GM21367 (cell line): ENCODE data around the gene SUDS3.
A peak's percentile ranks its signal among the peaks of the same experiment; 100 is the strongest.
"Not testable (repeated sequence)": the region's sequence is repeated elsewhere in the genome, so short reads cannot be mapped to it uniquely, and the experiment has no call there.

ENCODE experiments used
- ATAC-seq: cut with Tn5 transposase; IDR thresholded peaks from one replicate; pipeline ENCODE4 v1.9.1; 2021; ENCODE audit not compliant: unreplicated experiment

The SUDS3 gene, protein sequence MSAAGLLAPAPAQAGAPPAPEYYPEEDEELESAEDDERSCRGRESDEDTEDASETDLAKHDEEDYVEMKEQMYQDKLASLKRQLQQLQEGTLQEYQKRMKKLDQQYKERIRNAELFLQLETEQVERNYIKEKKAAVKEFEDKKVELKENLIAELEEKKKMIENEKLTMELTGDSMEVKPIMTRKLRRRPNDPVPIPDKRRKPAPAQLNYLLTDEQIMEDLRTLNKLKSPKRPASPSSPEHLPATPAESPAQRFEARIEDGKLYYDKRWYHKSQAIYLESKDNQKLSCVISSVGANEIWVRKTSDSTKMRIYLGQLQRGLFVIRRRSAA

DNA sequence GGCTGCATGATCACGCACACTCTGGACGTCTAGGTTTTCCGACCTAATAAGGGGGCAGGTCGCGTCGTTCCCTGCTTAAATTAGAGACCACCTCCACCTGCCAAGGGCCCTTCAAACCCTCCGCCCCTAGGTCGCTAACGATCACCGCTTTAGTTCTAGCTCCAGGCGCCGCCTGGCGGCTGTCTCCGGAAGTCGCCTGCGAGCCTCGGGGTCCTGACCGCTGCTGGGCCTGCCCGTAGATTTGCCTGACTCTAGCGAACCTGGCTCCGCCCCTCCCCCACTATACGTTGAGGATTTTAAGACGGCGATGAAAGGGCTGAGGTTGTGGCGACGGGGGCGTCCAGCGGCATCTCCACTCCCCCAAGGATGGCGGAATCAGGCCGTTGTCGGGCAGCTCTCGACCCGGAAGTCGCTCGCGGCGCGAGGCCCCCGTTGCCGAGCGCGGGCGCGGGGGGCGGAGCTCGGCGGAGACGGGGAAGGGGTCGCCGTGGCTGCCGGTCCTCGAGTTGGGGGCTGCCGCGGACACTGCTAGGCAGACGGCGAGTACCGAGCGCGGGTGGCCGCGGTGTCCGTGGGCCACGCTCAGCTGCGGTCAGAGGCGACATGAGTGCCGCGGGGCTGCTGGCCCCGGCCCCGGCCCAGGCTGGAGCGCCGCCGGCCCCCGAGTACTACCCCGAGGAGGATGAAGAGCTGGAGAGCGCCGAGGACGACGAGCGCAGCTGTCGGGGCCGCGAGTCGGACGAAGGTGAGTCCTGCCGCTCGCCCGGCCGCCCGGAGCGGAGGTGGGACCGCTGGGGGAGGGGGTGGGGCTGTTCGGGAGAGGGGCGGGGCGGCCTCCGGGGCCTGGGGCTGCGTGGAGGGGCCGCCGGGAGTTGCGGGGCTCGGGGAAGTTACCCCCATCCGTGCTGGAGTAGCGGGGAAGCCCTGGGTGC lies at the start of gene SUDS3:
TSS of gene SUDS3 (plus strand) at position 467 of the 932 bp plus-strand sequence. CDS start at position 604, 137 bp downstream.
- peak; percentile 19 for ATAC-seq

DNA sequence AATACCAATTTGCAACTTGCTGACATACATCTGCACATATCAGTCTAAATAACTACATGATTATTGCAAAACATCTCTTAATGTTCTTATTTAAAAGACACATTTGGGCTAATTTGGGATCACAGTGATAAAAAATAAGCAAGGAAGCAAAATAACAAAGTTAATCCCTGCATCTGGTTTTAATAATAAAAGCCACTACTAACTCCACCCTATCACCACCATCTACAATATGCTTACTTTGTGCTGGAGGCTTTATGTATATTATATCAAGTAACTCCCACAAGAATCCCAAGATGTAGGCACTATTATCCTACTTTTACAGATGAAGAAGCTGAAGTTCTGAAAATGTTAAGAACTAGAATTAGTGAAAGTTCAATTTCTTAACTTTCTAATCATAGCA lies 49.4 kb upstream of the SUDS3 start:
- ATAC-seq: no peak

DNA sequence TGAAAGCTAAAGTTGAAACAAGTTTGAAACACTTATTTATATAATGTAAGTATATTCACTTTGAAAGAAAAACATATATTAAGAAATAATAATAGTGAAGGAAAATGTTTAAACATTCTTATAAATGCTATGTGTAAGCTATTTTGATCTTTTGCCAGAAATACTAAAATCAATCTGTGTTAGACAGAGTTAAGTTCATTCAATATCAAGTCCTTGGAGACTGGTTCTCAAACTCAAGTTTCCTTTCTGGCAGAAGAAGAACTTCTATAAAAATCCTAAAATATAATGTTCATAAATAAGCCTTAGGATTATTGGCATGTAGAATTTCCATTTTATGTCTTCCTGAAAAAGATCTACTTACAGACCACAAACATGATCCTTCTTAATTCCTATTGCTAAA lies 49.0 kb upstream of the SUDS3 start:
- no peak for ATAC-seq

DNA sequence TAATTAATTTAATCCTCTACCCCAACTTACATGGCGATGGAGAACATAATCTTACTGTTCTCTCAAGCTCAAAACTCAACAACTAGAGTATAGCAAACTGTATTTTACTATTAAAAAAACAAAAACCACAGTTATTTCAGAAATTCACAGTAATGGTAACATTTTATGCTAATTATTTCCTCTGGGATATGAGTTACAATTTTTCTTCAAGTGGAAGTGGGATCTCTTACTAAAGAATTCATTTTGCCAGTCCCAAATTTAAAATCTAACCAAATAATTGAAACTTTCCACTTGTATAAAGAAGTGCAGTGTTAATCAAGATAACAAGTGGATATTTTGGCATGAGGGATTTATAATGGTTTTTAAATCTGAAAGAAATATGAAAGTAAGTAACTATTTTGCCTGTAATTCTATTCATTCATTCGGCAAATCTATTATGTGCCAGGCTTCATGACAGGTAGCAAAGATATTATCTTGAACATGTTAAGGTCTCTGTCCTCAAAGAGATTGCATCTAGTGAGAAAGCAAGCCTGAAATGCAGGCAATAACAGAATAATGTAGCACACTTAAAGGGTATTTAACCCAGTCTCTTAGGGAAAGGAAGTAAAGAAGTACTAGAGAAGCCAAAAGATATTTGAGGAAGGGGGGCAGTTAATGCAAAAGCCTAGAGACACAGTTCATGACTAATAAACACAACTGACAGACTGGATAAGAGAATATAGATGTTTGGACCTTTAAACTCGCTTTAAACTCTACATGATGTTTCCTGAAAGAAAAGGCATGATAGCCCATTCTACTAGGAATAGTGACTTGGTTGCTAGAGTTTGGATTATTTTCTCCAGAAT lies 47.6 kb upstream of the SUDS3 start:
- ATAC-seq: no peak

DNA sequence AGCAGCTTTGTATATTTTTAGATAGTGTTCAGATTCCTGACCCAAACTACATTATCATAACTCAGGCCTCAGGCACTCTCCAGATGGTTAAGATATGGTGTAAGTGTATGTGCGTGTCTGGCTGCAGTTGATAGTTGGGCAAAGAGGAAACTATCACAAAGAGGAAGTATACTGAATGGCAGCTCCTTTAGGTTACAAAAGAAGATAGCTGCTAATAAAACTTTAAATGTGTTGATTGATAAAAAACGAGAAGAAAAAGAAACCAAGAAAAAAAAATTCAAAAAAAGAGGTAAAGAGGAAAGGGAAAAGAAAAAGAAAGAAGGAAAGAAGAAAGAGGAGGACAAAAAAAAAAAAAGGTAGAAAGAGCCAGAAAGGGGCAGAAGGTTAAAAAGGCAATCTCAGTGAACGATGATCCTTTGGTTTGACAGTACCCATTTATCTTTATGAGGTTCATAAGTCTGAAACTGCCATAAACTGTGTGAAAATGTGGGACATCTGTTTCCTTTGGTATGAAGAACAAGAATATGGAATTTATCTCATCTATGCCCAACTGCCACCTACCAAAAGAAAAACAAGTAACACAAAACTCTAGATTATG lies 45.8 kb upstream of the SUDS3 start:
- ATAC-seq: peak; percentile 80

DNA sequence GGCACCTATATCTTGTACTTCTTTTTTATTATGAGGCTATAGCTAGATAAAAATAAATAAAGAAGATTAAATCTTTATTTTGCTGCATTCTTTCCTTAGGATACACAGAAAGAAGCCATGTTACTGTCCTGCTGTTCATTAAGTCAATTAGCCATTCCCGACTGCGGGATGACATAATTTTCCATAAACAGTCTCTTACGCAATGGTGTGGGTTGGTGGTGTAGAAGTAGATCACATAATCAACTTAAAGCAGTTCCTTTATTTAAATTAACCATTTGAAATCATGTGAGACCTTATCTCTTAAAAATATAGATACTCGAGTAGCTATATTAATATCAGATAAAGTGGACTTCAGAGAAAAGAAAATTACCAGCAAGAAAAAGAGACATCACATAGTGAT lies 43.8 kb upstream of the SUDS3 start:
- ATAC-seq: no peak

DNA sequence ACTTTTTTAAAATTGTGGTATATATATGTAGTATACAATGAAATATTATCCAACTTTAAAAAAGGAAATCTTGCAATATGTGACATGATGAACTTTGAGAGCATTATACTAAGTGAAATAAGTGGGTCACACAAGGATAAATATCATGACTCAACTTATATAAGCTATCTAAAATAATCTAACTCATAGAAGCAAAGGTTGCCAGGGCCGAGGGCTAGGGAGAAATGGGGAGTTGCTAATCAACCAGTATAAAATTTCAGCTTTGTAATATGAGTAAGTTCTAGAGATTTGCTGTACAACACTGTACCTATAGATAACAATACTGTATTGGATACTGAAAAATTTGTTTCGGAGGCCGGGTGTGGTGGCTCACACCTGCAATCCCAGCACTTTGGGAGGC lies 42.1 kb upstream of the SUDS3 start:
- no peak for ATAC-seq

DNA sequence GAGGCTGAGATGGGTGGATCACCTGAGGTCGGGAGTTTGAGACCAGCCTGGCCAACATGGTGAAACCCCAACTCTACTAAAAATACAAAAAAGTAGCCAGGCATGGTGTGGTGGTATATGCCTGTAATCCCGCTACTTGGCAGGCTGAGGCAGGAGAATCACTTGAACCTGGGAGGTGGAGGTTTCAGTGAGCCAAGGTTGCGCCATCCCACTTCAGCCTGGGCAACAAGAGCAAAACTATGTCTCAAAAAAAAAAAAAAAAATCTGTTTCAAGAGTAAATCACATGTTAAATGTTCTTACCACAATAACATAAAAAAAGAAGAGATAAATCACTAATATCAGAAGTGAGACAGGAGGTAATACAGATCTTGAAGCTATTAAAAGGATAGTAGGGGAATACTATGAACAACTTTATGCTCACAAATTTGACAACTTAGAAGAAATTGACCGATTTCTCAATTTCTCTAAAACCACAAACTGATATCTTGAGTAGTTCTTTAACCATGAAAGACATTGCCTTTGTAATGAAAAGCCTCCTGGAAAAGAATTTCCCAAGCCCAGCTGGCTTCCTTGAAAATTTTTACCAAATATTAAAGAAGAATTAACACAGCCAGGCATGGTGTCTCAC lies 41.3 kb upstream of the SUDS3 start:
- no peak for ATAC-seq

DNA sequence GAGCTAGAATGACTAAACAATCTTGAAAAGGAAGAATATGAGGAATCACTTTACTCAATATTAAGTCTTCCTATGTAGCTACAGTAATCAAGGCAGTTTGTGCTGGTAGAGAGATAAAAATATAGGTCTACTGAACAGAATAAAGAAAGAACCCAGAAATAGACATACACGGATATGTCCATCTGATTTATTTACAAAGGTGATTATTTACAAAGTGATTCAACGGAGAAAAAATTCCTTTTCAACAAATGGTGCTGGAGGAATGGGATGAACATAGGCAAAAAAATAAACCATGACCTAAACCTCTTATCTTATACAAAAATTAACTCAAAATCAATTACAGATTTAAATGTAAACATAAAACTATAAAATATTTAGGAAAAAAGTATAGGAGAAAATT lies 40.2 kb upstream of the SUDS3 start:
- no peak for ATAC-seq

DNA sequence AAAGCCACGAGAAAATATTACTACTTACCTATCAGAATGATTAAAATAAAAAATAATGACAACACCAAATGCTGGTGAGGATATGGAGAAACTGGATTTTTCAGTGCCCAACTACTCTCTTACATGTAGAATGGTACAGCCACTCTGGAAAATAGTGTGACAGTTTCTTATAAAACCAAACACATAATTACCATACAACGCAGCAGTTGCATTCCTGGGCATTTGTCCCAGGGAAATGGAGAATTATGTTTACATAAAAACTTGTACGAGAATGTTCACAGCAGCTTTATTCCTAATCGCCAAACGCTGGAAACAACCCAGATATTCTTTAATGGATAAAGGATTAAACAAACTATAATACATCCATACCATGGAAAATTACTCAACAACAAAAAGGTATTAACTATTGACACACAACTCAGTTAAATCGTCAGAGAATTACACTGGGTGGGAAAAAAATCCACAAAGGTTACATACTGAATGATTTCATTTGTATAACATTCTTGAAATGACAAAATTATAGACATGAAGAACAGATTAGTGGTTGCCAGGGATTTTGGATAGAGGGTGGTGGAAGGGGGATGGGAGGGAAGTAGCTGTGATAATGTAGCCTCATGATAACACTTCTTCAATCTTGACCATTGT lies 39.0 kb upstream of the SUDS3 start:
- no peak for ATAC-seq

DNA sequence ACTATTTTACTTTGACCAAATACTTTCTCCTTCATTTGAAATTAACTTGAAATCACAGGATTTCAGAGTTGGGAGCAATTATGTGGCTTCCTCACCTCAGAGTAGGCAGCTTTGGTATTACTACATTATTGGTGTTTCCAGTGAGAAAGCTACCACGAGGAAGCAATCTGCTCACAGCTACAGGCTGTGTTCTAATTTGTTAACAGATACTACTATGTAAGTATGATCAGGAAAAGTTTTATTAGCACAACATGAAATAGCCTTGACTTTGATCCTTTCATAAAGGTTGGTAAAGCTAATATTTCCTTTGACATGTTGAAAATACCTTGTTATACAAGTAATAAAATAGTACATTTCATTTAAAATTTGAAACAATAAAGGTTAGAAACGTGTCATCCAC lies 34.3 kb upstream of the SUDS3 start:
- ATAC-seq: no peak

DNA sequence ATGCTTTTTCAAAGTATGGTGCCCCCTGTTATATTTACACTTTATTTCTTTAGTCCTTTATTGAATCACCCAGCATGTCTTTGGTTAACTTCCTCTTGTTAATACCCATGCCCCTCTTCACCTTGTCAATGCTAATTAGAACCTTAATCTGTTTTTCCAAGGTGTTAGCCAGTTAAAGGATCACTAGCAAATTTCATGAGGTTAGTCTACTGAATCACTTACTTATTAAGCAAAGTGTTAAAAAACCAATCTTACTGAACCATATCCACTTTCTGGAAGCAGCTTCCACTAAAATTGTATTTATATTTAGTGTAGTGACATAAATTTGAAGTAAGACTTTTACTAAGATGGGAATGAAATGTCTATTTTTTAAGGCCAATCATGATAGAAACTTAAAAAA lies 31.5 kb upstream of the SUDS3 start:
- no peak for ATAC-seq

DNA sequence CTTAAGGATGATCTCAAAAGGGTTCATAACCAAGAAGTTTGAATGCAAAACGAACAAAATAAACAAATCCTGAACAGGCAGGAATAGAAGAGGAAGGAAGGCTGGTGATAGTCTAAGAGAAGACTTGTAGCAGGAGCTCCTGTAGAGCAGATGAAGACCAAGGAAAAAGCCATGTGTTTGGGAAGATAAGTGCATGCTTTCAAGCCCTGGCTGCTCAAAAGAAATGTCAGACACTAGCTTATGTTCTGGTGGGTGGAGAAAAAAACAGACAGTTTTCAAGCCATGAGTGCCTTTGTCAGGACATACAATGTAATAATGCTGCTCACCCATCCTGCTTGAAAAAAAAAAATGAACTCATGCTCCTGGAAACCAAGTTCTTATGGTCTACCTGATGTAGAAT lies 31.0 kb upstream of the SUDS3 start:
- no peak for ATAC-seq

DNA sequence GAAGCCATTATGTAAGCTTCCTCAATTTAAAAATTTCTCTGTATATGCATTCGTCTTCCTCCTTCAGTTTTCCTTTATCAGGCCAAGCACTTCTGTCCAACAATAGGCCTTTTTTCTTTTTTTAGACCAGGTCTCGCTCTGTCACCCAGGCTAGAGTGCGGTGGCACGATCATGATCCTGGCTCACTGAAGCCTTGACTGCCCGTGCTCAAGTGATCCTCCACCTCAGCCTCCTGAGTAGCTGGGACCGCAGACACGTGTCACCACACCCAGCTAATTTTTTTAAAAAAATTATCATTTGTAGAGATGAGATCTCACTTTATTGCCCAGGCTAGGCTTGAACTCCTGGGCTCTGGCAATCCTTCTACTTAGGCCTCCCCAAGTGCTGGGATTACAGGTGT lies 29.5 kb upstream of the SUDS3 start:
- peak; percentile 59 for ATAC-seq

DNA sequence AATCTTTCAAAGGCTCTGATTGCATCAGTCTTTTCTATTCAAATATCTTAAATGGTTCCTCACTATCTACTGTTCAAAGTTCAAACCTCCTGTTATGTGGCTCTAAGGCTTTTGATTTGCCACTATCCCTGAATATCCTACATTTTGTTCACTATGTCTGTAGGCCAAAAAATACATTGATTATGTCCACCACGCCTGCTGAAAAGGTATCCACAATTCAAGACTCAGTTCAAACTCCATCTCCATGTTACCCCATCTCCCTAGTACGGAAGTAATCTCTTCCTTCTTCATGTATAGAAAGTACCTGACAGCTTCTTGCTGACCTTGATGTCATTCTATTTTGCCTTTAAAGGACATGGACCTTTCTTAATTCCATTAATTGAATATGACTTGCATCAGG lies 28.4 kb upstream of the SUDS3 start:
- ATAC-seq: no peak

DNA sequence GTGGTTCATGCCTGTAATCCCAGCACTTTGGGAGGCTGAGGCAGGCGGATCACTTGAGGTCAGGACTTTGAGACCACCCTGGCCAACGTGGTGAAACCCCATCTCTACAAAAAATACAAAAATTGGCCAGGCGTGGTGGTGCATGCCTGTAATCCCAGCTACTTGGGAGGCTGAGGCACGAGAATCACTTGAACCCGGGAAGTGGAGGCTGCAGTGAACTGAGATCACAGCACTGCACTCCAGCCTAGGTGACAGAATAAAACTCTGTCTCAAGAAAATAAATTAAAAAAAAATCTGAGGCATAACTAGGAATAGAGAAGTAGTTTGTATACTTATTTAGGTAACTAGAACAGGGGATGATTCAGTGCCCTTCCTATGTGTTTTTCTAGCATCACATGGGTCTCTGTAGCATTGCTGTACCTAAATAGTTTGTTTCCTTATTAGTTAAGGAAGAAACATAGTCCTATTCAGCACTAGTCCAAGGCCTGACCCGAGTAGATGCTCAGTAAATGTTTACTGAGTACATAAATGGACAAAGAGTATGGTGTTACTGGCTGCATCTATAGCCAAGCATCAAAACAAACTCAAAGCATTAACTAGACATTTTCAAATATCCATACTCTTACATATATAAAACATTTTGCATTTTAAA lies 25.3 kb upstream of the SUDS3 start:
- ATAC-seq: no peak

DNA sequence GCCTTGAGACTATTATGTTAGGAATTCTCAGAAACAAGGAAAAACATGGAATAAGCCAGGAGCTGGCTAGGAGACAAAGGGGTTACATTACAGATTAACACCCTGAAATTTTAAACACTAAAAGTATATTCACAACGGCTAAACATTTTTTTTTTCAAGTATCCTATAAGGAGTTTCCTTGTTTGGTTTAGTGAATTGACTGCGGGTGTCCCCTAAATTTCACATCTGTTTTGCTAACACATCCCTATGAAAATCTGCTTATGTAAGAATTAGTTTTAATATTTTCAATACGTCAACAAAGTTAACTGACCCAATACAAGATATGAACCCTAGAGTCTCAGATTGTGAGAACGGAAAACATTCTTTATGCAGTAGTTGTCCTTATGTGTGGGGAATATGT lies 22.6 kb upstream of the SUDS3 start:
- ATAC-seq: no peak

DNA sequence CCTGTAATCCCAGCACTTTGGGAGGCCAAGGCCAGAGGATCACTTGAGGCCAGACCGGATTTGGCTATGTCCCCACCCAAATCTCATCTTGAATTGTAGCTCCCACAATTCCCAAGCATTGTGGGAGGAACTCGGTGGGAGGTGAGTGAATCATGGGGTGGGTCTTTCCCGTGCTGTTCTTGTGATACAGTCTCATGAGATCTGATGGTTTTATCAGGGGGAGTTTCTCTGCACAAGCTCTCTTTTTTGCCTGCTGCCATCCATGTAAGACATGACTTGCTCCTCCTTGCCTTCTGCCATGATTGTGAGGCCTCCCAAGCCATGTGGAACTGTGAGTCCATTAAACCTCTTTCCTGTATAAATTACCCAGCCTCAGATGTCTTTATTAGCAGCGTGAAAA lies 21.9 kb upstream of the SUDS3 start:
- ATAC-seq: not testable (repeated sequence)

DNA sequence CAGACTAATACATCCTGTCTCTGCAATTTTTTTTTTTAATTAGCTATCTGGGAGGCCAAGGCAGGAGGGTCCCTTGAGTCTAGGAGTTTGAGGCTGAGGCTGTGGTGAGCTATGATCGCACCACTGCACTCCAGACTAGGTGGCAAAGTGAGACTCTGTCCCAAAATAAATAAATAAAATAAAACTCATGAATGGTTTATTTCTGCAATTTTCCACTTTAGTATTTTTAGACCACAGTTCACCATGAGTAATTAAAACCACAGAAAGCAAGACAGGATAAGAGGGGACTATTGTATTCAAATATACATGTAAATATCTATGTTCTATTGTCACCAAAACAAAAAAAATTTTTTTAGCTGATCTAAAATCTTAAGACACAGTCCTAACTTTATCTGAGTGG lies 21.5 kb upstream of the SUDS3 start:
- ATAC-seq: no peak
